Measurements from ENCODE around the gene KLF16. TPM values are rescaled to one million over a fixed set of nuclear protein-coding genes. Genes with fewer than 3 reads are reported as not detected.

The KLF16 gene
- total and polyA plus RNA-seq, 9 of the 15 experiments (the other 6 are each of a cell fraction or from before 2014, with no cell fraction given) = 0.04 to 60.4 (median 6.8) TPM

DNA sequence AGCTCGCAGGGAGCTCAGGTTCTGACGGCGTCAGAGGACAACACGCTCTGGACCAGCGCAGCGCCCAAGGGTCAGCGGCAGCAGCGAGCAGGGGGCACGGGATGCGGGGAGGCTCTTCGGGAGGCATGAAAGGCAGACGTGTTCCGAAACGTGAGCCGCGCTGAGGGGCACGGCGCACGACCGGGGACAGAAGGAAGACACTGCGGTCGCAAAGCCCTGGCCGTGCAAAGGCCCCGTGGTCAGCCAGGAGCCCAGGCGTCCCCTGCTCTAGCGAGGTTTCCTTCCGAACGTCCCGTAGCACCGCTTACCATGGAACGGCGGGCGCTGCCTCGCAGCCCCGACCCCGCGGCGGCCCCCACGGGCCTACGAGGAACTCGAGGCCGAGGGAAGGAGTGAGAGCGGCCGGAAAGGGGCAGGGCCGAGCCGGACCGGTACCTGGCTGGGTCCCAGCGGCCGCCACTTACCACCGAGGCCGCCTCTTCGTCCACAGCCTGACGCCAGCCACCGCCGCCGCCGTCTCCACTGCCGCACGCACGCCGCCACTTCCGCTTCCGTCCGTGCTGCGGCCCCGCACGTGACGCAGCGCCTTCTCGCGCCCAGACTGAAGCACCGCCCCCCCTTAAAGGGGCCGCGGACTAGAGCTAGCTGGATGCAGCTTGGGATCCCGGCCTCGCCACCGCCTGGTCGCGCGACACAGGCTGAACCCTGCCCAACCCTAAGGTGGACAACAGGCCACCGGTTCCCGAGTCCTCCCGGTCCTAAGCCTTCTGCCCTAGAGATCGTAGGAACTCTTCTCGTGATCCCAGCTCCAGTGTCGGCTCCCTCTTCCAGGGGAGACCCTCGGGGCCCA lies 12.5 kb upstream of the KLF16 start (continued):
- no peak for TF ChIP-seq ZNF655 (CRISPR knock-in tag; IDR thresholded peaks at IDR 0.05)
- 0 out of 2 replicates have a peak, but pooled peaks have one; percentile 79 for TF ChIP-seq CBFB (CRISPR knock-in tag; IDR thresholded peaks at IDR 0.05)
- TF ChIP-seq U2AF1 (optimal IDR thresholded peaks at IDR 0.05; ENCODE audit: low read depth, low read length) = peak; percentile 48
- no peak; the same call in 1 of the 2 replicates for TF ChIP-seq CREB3L1 (IDR thresholded peaks at IDR 0.05; ENCODE audit: borderline replicate concordance, low read depth)
- TF ChIP-seq, protein P1, sequence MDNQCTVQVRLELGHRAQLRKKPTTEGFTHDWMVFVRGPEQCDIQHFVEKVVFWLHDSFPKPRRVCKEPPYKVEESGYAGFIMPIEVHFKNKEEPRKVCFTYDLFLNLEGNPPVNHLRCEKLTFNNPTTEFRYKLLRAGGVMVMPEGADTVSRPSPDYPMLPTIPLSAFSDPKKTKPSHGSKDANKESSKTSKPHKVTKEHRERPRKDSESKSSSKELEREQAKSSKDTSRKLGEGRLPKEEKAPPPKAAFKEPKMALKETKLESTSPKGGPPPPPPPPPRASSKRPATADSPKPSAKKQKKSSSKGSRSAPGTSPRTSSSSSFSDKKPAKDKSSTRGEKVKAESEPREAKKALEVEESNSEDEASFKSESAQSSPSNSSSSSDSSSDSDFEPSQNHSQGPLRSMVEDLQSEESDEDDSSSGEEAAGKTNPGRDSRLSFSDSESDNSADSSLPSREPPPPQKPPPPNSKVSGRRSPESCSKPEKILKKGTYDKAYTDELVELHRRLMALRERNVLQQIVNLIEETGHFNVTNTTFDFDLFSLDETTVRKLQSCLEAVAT (IDR thresholded peaks at IDR 0.05) = no peak; a peak in 1 of 4 replicates
- no peak for TF ChIP-seq CEBPG (CRISPR knock-in tag; IDR thresholded peaks at IDR 0.05)
- TF ChIP-seq CEBPG (tag; conservative IDR thresholded peaks at IDR 0.05 in 1 of 2, IDR thresholded peaks at IDR 0.05 in 1 of 2) = no peak
- TF ChIP-seq ZNF253 (CRISPR knock-in tag; conservative IDR thresholded peaks at IDR 0.05) = no peak
- TF ChIP-seq COPS2 (conservative IDR thresholded peaks at IDR 0.05) = no peak
- no peak for TF ChIP-seq TAF15 (IDR thresholded peaks at IDR 0.05; ENCODE audit: low read depth, low read length)
- no peak for TF ChIP-seq ZNF140 (CRISPR knock-in tag; IDR thresholded peaks at IDR 0.05)
- TF ChIP-seq ATF3 (IDR thresholded peaks at IDR 0.05) = no peak
- TF ChIP-seq ATF3 (CRISPR knock-in tag; conservative IDR thresholded peaks at IDR 0.05) = no peak
- peak in 2 of 3 experiments; percentile 65 to 71 for TF ChIP-seq YY1 (IDR thresholded peaks at IDR 0.05; ENCODE audit: borderline replicate concordance in 1 of 3, control insufficient read depth in 1 of 3, extremely low read depth in 1 of 3, insufficient read depth in 3 of 3, insufficient read length in 1 of 3, insufficient replicate concordance in 2 of 3, low read depth in 1 of 3, low read length in 2 of 3)
- TF ChIP-seq, protein P2, sequence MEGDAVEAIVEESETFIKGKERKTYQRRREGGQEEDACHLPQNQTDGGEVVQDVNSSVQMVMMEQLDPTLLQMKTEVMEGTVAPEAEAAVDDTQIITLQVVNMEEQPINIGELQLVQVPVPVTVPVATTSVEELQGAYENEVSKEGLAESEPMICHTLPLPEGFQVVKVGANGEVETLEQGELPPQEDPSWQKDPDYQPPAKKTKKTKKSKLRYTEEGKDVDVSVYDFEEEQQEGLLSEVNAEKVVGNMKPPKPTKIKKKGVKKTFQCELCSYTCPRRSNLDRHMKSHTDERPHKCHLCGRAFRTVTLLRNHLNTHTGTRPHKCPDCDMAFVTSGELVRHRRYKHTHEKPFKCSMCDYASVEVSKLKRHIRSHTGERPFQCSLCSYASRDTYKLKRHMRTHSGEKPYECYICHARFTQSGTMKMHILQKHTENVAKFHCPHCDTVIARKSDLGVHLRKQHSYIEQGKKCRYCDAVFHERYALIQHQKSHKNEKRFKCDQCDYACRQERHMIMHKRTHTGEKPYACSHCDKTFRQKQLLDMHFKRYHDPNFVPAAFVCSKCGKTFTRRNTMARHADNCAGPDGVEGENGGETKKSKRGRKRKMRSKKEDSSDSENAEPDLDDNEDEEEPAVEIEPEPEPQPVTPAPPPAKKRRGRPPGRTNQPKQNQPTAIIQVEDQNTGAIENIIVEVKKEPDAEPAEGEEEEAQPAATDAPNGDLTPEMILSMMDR (IDR thresholded peaks at IDR 0.05 in 2 of 3, conservative IDR thresholded peaks at IDR 0.05 in 1 of 3; ENCODE audit: insufficient read depth in 2 of 3, low read depth in 1 of 3, low read length in 3 of 3) = peak in 1 of 3 experiments; percentile 49; a peak in 1 of 6 replicates
